HG03378 (cell line): ENCODE measurements around the gene ANKRD16.

Experiments
- ATAC-seq: cut with Tn5 transposase; IDR thresholded peaks from one replicate; pipeline ENCODE4 v1.9.1; 2021; ENCODE audit warnings: mild to moderate bottlenecking, moderate library complexity; ENCODE audit not compliant: unreplicated experiment

The ANKRD16 gene

GRCh38 chr10:5812283-5813090, 77.2 kb downstream of the ANKRD16 start:
- no peak for ATAC-seq
